DND-41 (cell line): Measurements from ENCODE around the gene CCR4.

Source experiments
- CTCF ChIP-seq: IDR thresholded peaks from 2 replicates; pipeline ENCODE4 v1.5.1; 2012; ENCODE audit warnings: borderline replicate concordance, low read length, moderate library complexity, mild to moderate bottlenecking; ENCODE audit not compliant: poor library complexity, severe bottlenecking; ENCODE audit errors: extremely low read depth
- EZH2 ChIP-seq: IDR thresholded peaks from 3 replicates; pipeline ENCODE4 v1.6.1; 2012; ENCODE audit warnings: borderline replicate concordance, low read depth, mild to moderate bottlenecking, moderate library complexity, low read length, inconsistent platforms; ENCODE audit not compliant: severe bottlenecking

- TF ChIP-seq CTCF (no peak), EZH2 (no peak)
Measured at GRCh38 chr3:32960404-32961170, 9.1 kb downstream of the CCR4 start.
